Right ventricle myocardium inferior (tissue), 1 donor: ENCODE measurements around the gene ERCC6L2. TPM values are rescaled to one million over a fixed set of nuclear protein-coding genes. Genes with fewer than 3 reads are reported as not detected.

Source experiments
- ATAC-seq: fragments of 200-7000 bp; cut with Tn5 transposase; one replicate; pipeline ENCODE4 v1.9.1; 2020; ENCODE audit warnings: mild to moderate bottlenecking, moderate library complexity
- DNase-seq: peaks from one replicate; pipeline ENCODE4 v3.0.0; 2021; ENCODE audit errors: missing footprints
- intact Hi-C: fragments of 100-400 bp; cut with DNase I; formaldehyde crosslinking; loops from one replicate; pipeline ENCODE4 v1.11.0; 2022
- total RNA-seq: library from RNA; stranded (reverse); fragmentation: NEBNext Ultra II Directional; extraction: Animal tissue kit (Norgen Biotek cat#: 25700); gene quantifications from one replicate; pipeline ENCODE4 v1.2.1, GENCODE V29; 2021
- donor health status: DM: no; HTN: yes; CAD: no; lungs with severe emphysema.

The ERCC6L2 gene
- total RNA-seq, 1 donor from 2014 or later = 20.6 TPM

DNA sequence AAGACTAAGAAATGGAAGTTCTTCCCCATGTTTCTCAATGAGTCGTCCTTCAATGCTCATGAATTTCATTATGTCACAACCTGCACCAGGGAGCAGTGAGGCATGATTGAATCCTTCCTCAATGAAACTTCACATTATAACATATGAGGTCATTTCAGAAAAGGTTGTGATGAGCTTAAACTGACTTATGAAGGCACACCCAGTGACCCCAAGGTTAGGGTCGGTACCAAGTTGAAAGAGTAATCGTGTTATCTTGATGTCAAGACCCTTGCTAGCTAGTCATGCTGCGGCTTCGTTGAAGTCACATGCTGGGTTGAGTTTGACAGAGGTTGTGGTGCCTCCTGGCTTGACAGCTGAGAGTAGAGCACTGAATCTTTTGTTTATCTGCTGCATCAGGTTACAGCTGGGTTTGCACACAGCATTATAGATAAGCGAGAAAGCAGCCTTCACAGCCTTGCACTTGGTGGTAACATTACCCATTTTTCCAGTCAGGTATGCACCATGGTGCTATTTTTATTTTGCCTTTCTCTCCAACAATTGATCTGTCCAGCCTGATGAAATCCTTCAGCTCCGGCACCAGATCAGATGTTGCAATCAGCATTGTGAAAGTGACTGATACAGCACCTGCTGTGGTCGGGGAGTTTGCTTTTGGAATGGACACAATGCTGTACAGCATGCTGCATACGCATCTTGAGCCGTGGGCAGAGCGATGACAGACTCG, 133.2 kb downstream of the ERCC6L2 start:
- intact Hi-C loops = no loop called here
- DNase-seq (no peak), ATAC-seq (no peak)

DNA sequence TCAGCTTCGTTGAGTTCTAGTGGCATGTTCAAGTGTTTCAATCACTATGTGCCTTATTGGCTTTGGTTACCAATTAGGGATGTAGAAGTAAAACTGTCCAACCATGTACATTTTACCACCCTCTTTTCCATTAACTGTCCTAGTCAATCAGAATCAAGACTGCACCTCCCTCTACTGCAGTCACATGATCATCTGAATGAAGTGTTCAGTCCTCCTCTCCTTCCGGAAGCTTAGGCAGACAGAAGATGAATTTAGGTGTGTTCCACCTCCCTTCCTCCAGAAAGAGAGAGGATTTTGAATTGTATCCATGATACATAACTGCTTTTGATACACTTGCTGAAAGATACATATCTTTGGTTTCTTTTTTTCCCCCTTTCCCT, 133.7 kb downstream of the ERCC6L2 start:
- ATAC-seq (no peak), DNase-seq (no peak)
- intact Hi-C loops = no loop called here

DNA sequence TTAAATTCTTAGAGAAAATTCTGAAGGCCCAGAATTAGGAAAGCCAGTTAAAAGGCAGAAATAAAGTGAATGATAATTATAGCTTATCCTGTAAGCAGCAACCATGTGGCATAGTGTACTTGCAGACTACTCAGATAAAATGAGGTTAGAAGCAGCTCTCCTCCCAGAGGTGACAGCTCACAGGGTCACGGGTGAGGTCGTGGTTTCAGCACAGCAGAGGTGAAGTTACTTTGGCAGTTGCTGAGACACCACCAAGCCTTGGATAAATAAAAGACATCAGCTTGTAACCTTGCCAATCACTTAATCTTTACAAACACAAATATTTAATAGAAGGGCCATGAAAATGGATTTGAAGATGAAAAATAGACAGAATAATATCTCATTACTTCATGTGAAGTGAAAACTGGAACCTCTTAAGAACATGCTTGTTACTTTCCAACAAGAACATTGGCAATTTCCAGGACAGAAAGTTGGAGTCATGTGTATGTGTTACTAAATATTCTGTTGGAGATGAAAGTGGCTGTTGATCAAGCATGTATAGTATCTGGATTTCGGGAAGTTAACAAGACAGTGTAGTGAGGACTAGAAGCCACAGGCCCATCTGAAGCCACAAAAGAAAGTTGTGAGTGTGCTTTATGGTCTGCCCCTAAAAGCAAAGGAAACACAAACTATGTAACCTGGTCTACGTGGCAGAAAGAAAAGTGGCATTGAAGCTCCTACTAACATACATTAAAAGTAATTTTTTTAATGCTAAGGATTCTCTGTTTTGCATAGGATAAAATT, 134.4 kb downstream of the ERCC6L2 start:
- intact Hi-C loops = no loop called here
- DNase-seq = no peak
- peak; percentile 68 for ATAC-seq

DNA sequence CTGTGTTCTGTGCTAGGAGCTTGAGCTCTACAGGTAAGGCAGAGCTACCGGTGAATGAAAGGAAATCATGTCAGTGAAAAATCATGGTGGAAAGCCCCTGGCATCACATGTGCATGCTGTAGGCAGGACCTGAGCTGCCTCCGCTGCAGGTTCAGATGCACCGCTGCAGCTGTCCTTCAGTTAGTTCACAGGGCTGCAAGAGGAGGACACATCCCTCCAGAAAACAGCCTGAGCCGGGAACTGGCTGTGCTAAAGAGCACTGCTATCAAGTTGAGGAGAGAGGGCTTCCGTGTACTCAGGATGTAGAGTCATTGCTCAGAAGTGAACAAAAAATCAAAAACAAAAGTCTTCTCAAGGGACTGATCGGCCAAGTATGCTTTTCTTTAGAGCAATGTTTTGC, 138.6 kb downstream of the ERCC6L2 start:
- DNase-seq (no peak), ATAC-seq (no peak)
- intact Hi-C loops = no loop called here

DNA sequence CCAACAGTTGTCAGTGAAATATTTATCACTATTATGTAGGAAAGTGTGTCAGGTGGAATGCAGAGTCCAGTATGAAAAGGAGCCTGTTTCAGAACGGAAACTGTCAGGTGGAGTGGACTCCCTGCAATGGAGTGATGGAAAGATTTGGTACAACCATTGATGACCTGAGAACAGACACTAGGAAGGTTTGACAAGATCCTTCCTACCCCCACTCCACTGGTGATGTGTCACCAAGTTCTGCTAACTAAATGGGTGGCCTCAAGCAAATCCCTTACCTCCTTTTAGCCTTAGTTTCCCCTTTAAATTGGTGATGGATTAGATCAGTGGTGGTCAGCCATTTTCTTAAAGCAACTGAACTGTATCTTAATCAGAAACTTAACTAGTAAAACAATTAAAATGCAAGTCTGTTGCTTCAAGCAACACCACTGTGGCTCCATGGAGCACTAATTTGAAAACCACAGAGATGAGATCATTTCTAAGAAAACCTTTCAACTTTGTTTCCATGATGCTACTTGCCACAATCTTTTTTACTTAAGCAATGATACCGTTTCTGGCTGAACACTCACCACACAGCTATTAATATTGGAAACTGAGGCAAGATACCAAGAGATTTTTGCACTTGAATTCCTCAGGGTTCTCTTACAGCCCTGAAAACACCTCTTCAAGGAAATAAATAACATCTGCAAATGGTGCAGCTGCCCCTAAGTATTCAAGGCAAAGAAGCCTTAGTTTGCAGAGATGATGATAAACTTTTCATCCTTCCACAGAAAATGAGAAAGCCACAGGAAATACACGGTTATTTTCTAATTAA, 140.6 kb downstream of the ERCC6L2 start:
- intact Hi-C loops = no loop called here

More for the DNA sequence above, 140.6 kb downstream of the ERCC6L2 start:
- no peak for ATAC-seq
- no peak for DNase-seq
